Heart left ventricle (tissue), 16 donors: ENCODE measurements around the gene DHX57. TPM values are rescaled to one million over a fixed set of nuclear protein-coding genes. Genes with fewer than 3 reads are reported as not detected.

Experiments
- ATAC-seq, 4 donors: fragments of 200-7000 bp; cut with Tn5 transposase; one replicate each; pipeline ENCODE4 v1.9.1; 2020 to 2022; ENCODE audit warnings: moderate library complexity in 4 of 4, mild to moderate bottlenecking in 3 of 4, moderate number of reproducible peaks in 1 of 4
- DNase-seq, 5 donors: peaks; one replicate each; pipeline ENCODE4 v3.0.0-alpha.2; 2020
- H3K27ac ChIP-seq, 12 donors: fragments of 200-600 bp; sonication (generic) in 4 of 12; one replicate each; pipeline versions ENCODE4 v1.5.0 to v1.8.0; 2016 to 2022; ENCODE audit warnings: mild to moderate bottlenecking in 2 of 12
- H3K27me3 ChIP-seq, 9 donors: fragments of 200-600 bp; sonication (generic) in 2 of 9; one replicate each; pipeline versions ENCODE4 v1.5.1 to v1.8.0; 2016 to 2022; ENCODE audit warnings: mild to moderate bottlenecking in 3 of 9
- H3K36me3 ChIP-seq, 9 donors: fragments of 200-600 bp; sonication (generic) in 2 of 9; one replicate each; pipeline versions ENCODE4 v1.5.0 to v1.8.0; 2018 to 2022; ENCODE audit warnings: mild to moderate bottlenecking in 2 of 9
- H3K4me1 ChIP-seq, 12 donors: fragments of 200-600 bp; sonication (generic) in 4 of 12; one replicate each; pipeline versions ENCODE4 v1.5.0 to v1.8.0; 2016 to 2022; ENCODE audit warnings: mild to moderate bottlenecking in 3 of 12
- H3K4me3 ChIP-seq, 12 donors: fragments of 200-600 bp; sonication (generic) in 4 of 12; one replicate each; pipeline versions ENCODE4 v1.5.0 to v1.8.0; 2017 to 2022; ENCODE audit warnings: mild to moderate bottlenecking in 9 of 12, moderate library complexity in 4 of 12
- H3K9me3 ChIP-seq, 12 donors: fragments of 200-600 bp; sonication (generic) in 4 of 12; one replicate each; pipeline versions ENCODE4 v1.5.0 to v1.8.0; 2016 to 2022; ENCODE audit warnings: mild to moderate bottlenecking in 1 of 12
- POLR2A ChIP-seq, 2 donors: fragments of 450-650 bp; IDR thresholded peaks; one replicate each; pipeline ENCODE4 v1.6.1; 2017; ENCODE audit warnings: antibody characterized with exemption in 2 of 2, mild to moderate bottlenecking in 2 of 2, moderate library complexity in 2 of 2
- WGBS, 4 donors: extraction: QIAGEN DNeasy Blood & Tissue Kit in 2 of 4; methylation state at CpG; one replicate each; pipeline versions ENCODE4 v1.1.5 to v1.1.7; 2013 to 2018; 5-methylcytosine and 5-hydroxymethylcytosine counted together
- intact Hi-C, 10 donors: fragments of 100-400 bp; cut with DNase I; formaldehyde crosslinking; loops; one replicate each; pipeline versions ENCODE4 v1.11.1 to v1.14.2; 2022
- polyA plus RNA-seq, 2 donors: library from polyadenylated mRNA; stranded (reverse); fragments of 200-250 nt; gene quantifications; one replicate each; pipeline ENCODE4 v1.2.3, GENCODE V29; 2013
- total RNA-seq, 9 donors: library from RNA; depleted of rRNA in 2 of 9; stranded (reverse); fragments of >200 nt in 2 of 9; fragmentation: NEBNext Ultra II Directional in 3 of 9; extraction: Animal tissue kit (Norgen Biotek cat#: 25700) in 3 of 9; gene quantifications; one replicate each; pipeline versions ENCODE4 v1.1.0 to v1.2.4, GENCODE V29; 2016 to 2023
- TF ChIP-seq, protein P1 (sequence below), 12 donors: fragments of 200-600 bp; sonication (generic) in 4 of 12; IDR thresholded peaks; one replicate each; pipeline versions ENCODE4 v1.5.0 to v1.8.0; 2018 to 2022; ENCODE audit warnings: antibody characterized with exemption in 12 of 12, mild to moderate bottlenecking in 5 of 12
- donor health status: ischemic (EF 13 %, LVEDD 7.1; RV severe dilation, severe dysfunction).
- donor health status: healthy with polysubstance abuse.
- donor health status: DM: no; HTN: yes; CAD: no.
- donor health status: DM: no; HTN: no; CAD: no.
- donor health status: ischemic (EF 25% LVEDD 6.9; RV normal size, moderate dysfunction).
- donor health status: ischemic (EF 25% LVEDD 5.7; RV mildly dilated, moderate dysfunction).
- donor health status: healthy.
- donor health status: DM: yes; HTN: yes; CAD: no.
- donor health status: ischemic (EF 35%, LVEDD 5.7; RV mildly dilated, moderate dysfunction).
- donor health status: nonischemic (EF 11% LVEDD 7.7; RV severe dilation, severe dysfunction).
- donor health status: DM: yes; HTN: yes; CAD: no.
- donor health status: PGD.
- donor health status: ischemic (EF 29% LVEDD 5.4; RV normal size, mild dysfunction).
- donor health status: nonischemic (EF 23%, LVEDD 6.1; RV moderate dilation, normal function).

DHX57 gene
- total and polyA plus RNA-seq, 11 donors, result 4.1 to 15.0 (median 9.4) TPM

DNA sequence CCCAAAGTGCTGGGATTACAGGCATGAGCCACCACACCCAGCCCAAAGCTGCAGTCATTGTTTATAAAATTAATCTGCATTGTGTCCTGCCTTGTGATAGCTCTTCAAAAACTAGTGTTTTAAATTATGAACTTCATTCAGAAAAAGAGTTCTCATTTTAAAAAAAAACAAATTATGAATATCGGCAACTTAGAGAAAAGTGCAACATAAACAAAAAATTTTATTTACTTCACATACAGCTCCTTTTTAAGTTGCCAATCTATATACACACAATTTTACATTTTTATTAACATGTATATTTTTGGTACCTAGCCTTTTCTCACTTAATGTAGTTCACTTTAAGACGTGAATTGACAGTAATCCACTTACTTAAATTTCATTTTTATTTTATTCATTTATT is 50.8 kb downstream of the DHX57 start:
- Histone ChIP-seq H3K9me3 (no peaks in the 10 kb centered on the region), H3K4me3 (no peak overlapping the region), H3K27ac (no peak overlapping the region), H3K27me3 (no peaks in the 10 kb centered on the region), H3K36me3 (peaks cover 0 to 81% (median 69%) of the 10 kb centered on the region in 9 donors), H3K4me1 (peaks cover 0 to 8% (median 0%) of the 10 kb centered on the region in 12 donors)
- WGBS, 4 donors, result 94 to 97% (median 96%) methylated on average over 2 of the region's 2 CpGs
- no peak for TF ChIP-seq POLR2A (IDR thresholded peaks at IDR 0.05)
- TF ChIP-seq, protein P1, sequence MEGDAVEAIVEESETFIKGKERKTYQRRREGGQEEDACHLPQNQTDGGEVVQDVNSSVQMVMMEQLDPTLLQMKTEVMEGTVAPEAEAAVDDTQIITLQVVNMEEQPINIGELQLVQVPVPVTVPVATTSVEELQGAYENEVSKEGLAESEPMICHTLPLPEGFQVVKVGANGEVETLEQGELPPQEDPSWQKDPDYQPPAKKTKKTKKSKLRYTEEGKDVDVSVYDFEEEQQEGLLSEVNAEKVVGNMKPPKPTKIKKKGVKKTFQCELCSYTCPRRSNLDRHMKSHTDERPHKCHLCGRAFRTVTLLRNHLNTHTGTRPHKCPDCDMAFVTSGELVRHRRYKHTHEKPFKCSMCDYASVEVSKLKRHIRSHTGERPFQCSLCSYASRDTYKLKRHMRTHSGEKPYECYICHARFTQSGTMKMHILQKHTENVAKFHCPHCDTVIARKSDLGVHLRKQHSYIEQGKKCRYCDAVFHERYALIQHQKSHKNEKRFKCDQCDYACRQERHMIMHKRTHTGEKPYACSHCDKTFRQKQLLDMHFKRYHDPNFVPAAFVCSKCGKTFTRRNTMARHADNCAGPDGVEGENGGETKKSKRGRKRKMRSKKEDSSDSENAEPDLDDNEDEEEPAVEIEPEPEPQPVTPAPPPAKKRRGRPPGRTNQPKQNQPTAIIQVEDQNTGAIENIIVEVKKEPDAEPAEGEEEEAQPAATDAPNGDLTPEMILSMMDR (IDR thresholded peaks at IDR 0.05), result no peak
- ATAC-seq (no peak), DNase-seq (no peak)
- intact Hi-C loops, result no loop called here

DNA sequence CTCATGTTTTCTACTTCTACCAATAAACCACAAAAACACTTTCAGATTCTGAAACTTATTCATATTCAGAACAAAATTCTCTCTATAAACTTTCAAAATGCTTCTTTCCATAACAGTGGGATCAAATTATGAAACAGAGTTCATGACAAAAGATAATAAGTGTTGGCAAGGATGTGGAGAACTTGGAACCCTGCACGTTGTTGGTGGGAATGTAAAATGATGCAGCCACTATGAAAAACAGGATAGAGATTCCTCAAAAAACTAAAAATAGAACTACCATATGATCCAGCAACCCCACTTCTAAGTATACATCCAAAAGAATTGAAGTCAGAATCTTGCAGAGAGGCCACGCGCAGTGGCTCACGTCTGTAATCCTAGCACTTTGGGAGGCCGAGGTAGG is 52.3 kb downstream of the DHX57 start:
- DNase-seq, result no peak
- no peaks in the 10 kb centered on the region for H3K9me3 ChIP-seq
- no peak overlapping the region for H3K27ac ChIP-seq
- ATAC-seq, result no peak
- WGBS, 4 donors, result 73 to 80% (median 78%) methylated on average over 5 of the region's 5 CpGs
- peaks cover 0 to 8% (median 0%) of the 10 kb centered on the region in 12 donors for H3K4me1 ChIP-seq
- no peak overlapping the region for H3K4me3 ChIP-seq
- intact Hi-C loops, result no loop called here
- no peaks in the 10 kb centered on the region for H3K27me3 ChIP-seq
- TF ChIP-seq, protein P1 (IDR thresholded peaks at IDR 0.05), result no peak
- TF ChIP-seq POLR2A (IDR thresholded peaks at IDR 0.05), result no peak
- peaks cover 0 to 93% (median 77%) of the 10 kb centered on the region in 9 donors for H3K36me3 ChIP-seq

DNA sequence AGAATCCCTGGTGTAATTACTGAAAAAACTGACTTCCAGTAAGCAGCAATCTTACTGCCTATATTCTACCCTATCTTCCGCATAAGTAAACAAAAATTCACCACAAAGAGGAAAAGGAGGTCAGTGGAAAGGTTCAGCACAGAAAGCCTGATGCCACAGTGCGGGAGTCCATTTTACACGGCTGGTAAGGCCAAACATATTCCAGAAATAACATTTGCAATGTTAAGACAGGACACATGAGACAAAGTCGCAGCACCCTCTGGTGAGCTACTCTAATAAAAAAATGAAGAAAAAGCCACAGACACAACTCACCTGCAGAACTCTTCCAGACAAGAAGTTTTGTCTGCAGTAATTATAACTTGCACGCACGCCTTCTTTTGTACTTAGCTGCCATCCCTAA is 57.2 kb downstream of the DHX57 start:
- no peak for DNase-seq
- Histone ChIP-seq H3K4me3 (no peak overlapping the region), H3K4me1 (no peaks in the 10 kb centered on the region), H3K9me3 (no peaks in the 10 kb centered on the region), H3K27me3 (no peaks in the 10 kb centered on the region), H3K27ac (no peak overlapping the region), H3K36me3 (peaks cover 0 to 98% (median 80%) of the 10 kb centered on the region in 9 donors)
- intact Hi-C loops, result no loop called here
- TF ChIP-seq POLR2A (IDR thresholded peaks at IDR 0.05), result no peak
- TF ChIP-seq, protein P1 (IDR thresholded peaks at IDR 0.05), result no peak
- ATAC-seq, result no peak
- 69 to 80% (median 73%) methylated on average over 6 of the region's 6 CpGs for WGBS, 4 donors

DNA sequence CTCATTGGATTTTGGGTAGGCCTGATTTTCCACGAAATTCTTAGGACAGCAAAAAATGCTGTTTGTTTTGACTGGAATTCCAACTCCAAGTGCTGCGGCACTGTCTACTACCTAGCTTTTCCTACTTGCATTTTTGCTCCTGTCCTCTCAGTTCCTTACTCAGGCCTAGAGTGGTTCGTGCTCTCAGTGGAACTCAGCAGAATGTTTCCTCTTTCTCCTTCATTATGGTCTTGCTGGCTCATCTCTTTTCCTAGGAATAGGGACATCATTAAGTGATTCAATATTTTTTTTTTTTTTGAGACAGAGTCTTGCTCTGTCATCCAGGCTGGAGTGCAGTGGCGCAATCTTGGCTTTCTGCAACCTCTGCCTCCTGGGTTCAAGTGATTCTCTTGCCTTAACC is 59.8 kb downstream of the DHX57 start:
- Histone ChIP-seq H3K36me3 (peaks cover 0 to 95% (median 72%) of the 10 kb centered on the region in 9 donors), H3K4me3 (no peak overlapping the region), H3K27ac (peak overlapping the region in 1 of 12 donors; percentile 40), H3K4me1 (no peaks in the 10 kb centered on the region), H3K9me3 (no peaks in the 10 kb centered on the region), H3K27me3 (no peaks in the 10 kb centered on the region)
- ATAC-seq (peak in 1 of 4 donors; percentile 33), DNase-seq (no peak)
- TF ChIP-seq, protein P1 (IDR thresholded peaks at IDR 0.05), result no peak
- TF ChIP-seq POLR2A (IDR thresholded peaks at IDR 0.05), result no peak
- WGBS, 4 donors, result 90 to 92% (median 91%) methylated on average over 4 of the region's 4 CpGs
- intact Hi-C loops, result no loop called here
